H9 (cell line): Measurements from ENCODE around the gene GGPS1. TPM values are rescaled to one million over a fixed set of nuclear protein-coding genes. Genes with fewer than 3 reads are reported as not detected.

Experiments used
- DNase-seq: peaks from one replicate; pipeline ENCODE4 v3.0.0-alpha.2; 2017
- H2AFZ ChIP-seq: one replicate; pipeline ENCODE4 v1.6.1; 2013; ENCODE audit warnings: mild to moderate bottlenecking, low read length, control low read depth, moderate library complexity
- H2AK5ac ChIP-seq: 2 replicates; pipeline ENCODE4 v1.6.1; 2013; ENCODE audit warnings: low read length, control low read depth, mixed read lengths; ENCODE audit not compliant: insufficient read length
- H2BK120ac ChIP-seq: one replicate; pipeline ENCODE4 v1.6.1; 2013; ENCODE audit warnings: low read depth, mild to moderate bottlenecking, low read length, control low read depth, inconsistent platforms; ENCODE audit not compliant: poor library complexity, severe bottlenecking
- H2BK12ac ChIP-seq: 2 replicates; pipeline ENCODE4 v1.6.1; 2013; ENCODE audit warnings: low read length, control low read depth, mixed read lengths, low read depth; ENCODE audit not compliant: insufficient read length
- H2BK15ac ChIP-seq: 2 replicates; pipeline ENCODE4 v1.6.1; 2013; ENCODE audit warnings: low read depth, low read length, control low read depth
- H2BK20ac ChIP-seq: one replicate; pipeline ENCODE4 v1.6.1; 2013; ENCODE audit warnings: low read depth, mild to moderate bottlenecking, low read length, control low read depth, inconsistent platforms; ENCODE audit not compliant: poor library complexity, severe bottlenecking
- H2BK5ac ChIP-seq: 2 replicates; pipeline ENCODE4 v1.6.1; 2013; ENCODE audit warnings: low read length, control low read depth, mixed read lengths; ENCODE audit not compliant: insufficient read length
- H3K14ac ChIP-seq: 2 replicates; pipeline ENCODE4 v1.6.1; 2013; ENCODE audit warnings: low read length, control low read depth; ENCODE audit not compliant: insufficient read depth
- H3K18ac ChIP-seq: 2 replicates; pipeline ENCODE4 v1.6.1; 2013; ENCODE audit warnings: low read depth, mild to moderate bottlenecking, mixed read lengths, low read length, control low read depth; ENCODE audit not compliant: insufficient read length
- H3K23ac ChIP-seq: 2 replicates; pipeline ENCODE4 v1.6.1; 2013; ENCODE audit warnings: low read length, control low read depth, mixed read lengths, low read depth; ENCODE audit not compliant: insufficient read length
- H3K23me2 ChIP-seq: 2 replicates; pipeline ENCODE4 v1.6.1; 2013; ENCODE audit warnings: low read depth, mild to moderate bottlenecking, mixed read lengths, low read length, control low read depth; ENCODE audit not compliant: insufficient read length, poor library complexity, severe bottlenecking
- H3K27ac ChIP-seq: 2 replicates; pipeline ENCODE4 v1.5.1; 2013; ENCODE audit warnings: low read length, control low read depth, mixed read lengths, low read depth; ENCODE audit not compliant: insufficient read length
- H3K27me3 ChIP-seq: 2 replicates; pipeline ENCODE4 v1.6.1; 2013; ENCODE audit warnings: low read length, control low read depth, inconsistent platforms; ENCODE audit not compliant: insufficient read depth
- H3K4ac ChIP-seq: 2 replicates; pipeline ENCODE4 v1.6.1; 2013; ENCODE audit warnings: low read depth, mild to moderate bottlenecking, control low read depth, inconsistent platforms, low read length, moderate library complexity
- H3K4me1 ChIP-seq: 2 replicates; pipeline ENCODE4 v1.6.1; 2013; ENCODE audit warnings: low read length, control low read depth, inconsistent platforms; ENCODE audit not compliant: insufficient read depth
- H3K4me2 ChIP-seq: 2 replicates; pipeline ENCODE4 v1.6.1; 2013; ENCODE audit warnings: low read length, control low read depth, mixed read lengths; ENCODE audit not compliant: insufficient read length, insufficient read depth
- H3K56ac ChIP-seq: 2 replicates; pipeline ENCODE4 v1.6.1; 2013; ENCODE audit warnings: low read depth, mild to moderate bottlenecking, mixed read lengths, low read length, control low read depth; ENCODE audit not compliant: insufficient read length
- H3K79me1 ChIP-seq: 2 replicates; pipeline ENCODE4 v1.6.1; 2013; ENCODE audit warnings: low read depth, mild to moderate bottlenecking, moderate library complexity, low read length, control low read depth, inconsistent platforms; ENCODE audit not compliant: insufficient read depth, poor library complexity, severe bottlenecking
- H3K79me2 ChIP-seq: 2 replicates; pipeline ENCODE4 v1.6.1; 2013; ENCODE audit warnings: low read length, control low read depth, inconsistent platforms; ENCODE audit not compliant: insufficient read depth
- H3K9ac ChIP-seq: 2 replicates; pipeline ENCODE4 v1.6.1; 2013; ENCODE audit warnings: low read length, control low read depth, mixed read lengths; ENCODE audit not compliant: insufficient read length; ENCODE audit errors: extremely low read depth
- H3K9me3 ChIP-seq: one replicate; pipeline ENCODE4 v1.6.1; 2013; ENCODE audit warnings: low read depth, low read length, inconsistent platforms; ENCODE audit not compliant: control insufficient read depth
- H3T11ph ChIP-seq: one replicate; pipeline ENCODE4 v1.6.1; 2013; ENCODE audit warnings: mild to moderate bottlenecking, low read length, control low read depth, inconsistent platforms
- H4K20me1 ChIP-seq: one replicate; pipeline ENCODE4 v1.6.1; 2013; ENCODE audit not compliant: control insufficient read depth, insufficient read length, insufficient read depth
- H4K5ac ChIP-seq: 2 replicates; pipeline ENCODE4 v1.6.1; 2013; ENCODE audit warnings: low read depth, mild to moderate bottlenecking, mixed read lengths, low read length, control low read depth; ENCODE audit not compliant: insufficient read length
- H4K8ac ChIP-seq: replicated peaks from 2 replicates; pipeline ENCODE4 v1.6.1; 2013; ENCODE audit warnings: low read length, control low read depth, mixed read lengths, low read depth; ENCODE audit not compliant: insufficient read length
- H4K91ac ChIP-seq: 2 replicates; pipeline ENCODE4 v1.6.1; 2013; ENCODE audit warnings: low read depth, mild to moderate bottlenecking, moderate library complexity, mixed read lengths, low read length, control low read depth; ENCODE audit not compliant: insufficient read length
- H3K27ac Mint-ChIP-seq, 3 experiments: 2 replicates in 2 of 3; 3 replicates in 1 of 3; pipeline ENCODE4 v1.8.0; 2020 to 2021; ENCODE audit warnings: mixed read lengths in 3 of 3, mild to moderate bottlenecking in 1 of 3, moderate library complexity in 1 of 3
- H3K27me3 Mint-ChIP-seq: 2 replicates; pipeline ENCODE4 v1.8.0; 2021; ENCODE audit warnings: low read depth, mild to moderate bottlenecking, moderate library complexity, mixed read lengths
- H3K36me3 Mint-ChIP-seq, 3 experiments: 2 replicates in 2 of 3; 3 replicates in 1 of 3; pipeline ENCODE4 v1.8.0; 2020 to 2021; ENCODE audit warnings: low read depth in 3 of 3, mixed read lengths in 3 of 3; ENCODE audit not compliant: insufficient read depth in 1 of 3
- H3K4me1 Mint-ChIP-seq, 2 experiments: 2 replicates each; pipeline ENCODE4 v1.8.0; 2020; ENCODE audit warnings: mixed read lengths in 2 of 2
- H3K4me3 Mint-ChIP-seq, 2 experiments: 2 replicates in 1 of 2; 3 replicates in 1 of 2; pipeline ENCODE4 v1.8.0; 2020 to 2021; ENCODE audit warnings: mild to moderate bottlenecking in 2 of 2, mixed read lengths in 2 of 2, moderate library complexity in 1 of 2
- H3K9me3 Mint-ChIP-seq, 2 experiments: 2 replicates in 1 of 2; 3 replicates in 1 of 2; pipeline ENCODE4 v1.8.0; 2020; ENCODE audit warnings: mild to moderate bottlenecking in 2 of 2, mixed read lengths in 2 of 2, moderate library complexity in 1 of 2
- CTCF ChIP-seq: fragments of 200-600 bp; sonication (generic); conservative IDR thresholded peaks from 3 replicates; pipeline ENCODE4 v1.8.0; 2021; ENCODE audit warnings: antibody characterized with exemption, mild to moderate bottlenecking
- WGBS: extraction: QIAGEN DNeasy Blood & Tissue Kit; methylation state at CpG from one replicate; pipeline ENCODE4 v1.1.7; 2013; ENCODE audit warnings: missing lambda C conversion rate, low lambda C conversion rate, mixed read lengths; ENCODE audit not compliant: insufficient read length; ENCODE audit errors: extremely low coverage; 5-methylcytosine and 5-hydroxymethylcytosine counted together
- total RNA-seq: library from RNA; stranded (reverse); gene quantifications from 2 replicates; pipeline ENCODE4 v1.2.1, GENCODE V29; 2021

GGPS1 gene
- total RNA-seq, 1 experiment from 2014 or later, result 44.7 TPM

GRCh38 chr1:235342039-235342438 is 13.7 kb downstream of the GGPS1 start:
- H2AFZ ChIP-seq, result no peak overlapping the region
- no peak overlapping the region for H2BK15ac ChIP-seq
- H4K5ac ChIP-seq, result no peak overlapping the region
- no peaks in the 10 kb centered on the region for H3K79me1 ChIP-seq
- H3K23me2 ChIP-seq, result no peaks in the 10 kb centered on the region
- Mint-ChIP-seq H3K4me1 (peaks cover 3 to 4% of the 10 kb centered on the region in 2 experiments; a peak in 2 of 4 replicates), H3K9me3 (no peaks in the 10 kb centered on the region; a peak in 1 of 5 replicates), H3K36me3 (peaks cover 12 to 43% (median 36%) of the 10 kb centered on the region in 3 experiments), H3K4me3 (no peak overlapping the region), H3K27ac (no peak overlapping the region; a peak in 1 of 7 replicates), H3K27me3 (no peaks in the 10 kb centered on the region)
- H3K4me2 ChIP-seq, result no peak overlapping the region
- no peaks in the 10 kb centered on the region for H3K27me3 ChIP-seq
- no peak overlapping the region for H3K14ac ChIP-seq
- no peak overlapping the region for H2AK5ac ChIP-seq
- no peak overlapping the region for H4K91ac ChIP-seq
- H3K9me3 ChIP-seq, result no peaks in the 10 kb centered on the region
- H2BK20ac ChIP-seq, result no peak overlapping the region
- no peak overlapping the region for H2BK120ac ChIP-seq
- H3K18ac ChIP-seq, result no peak overlapping the region
- no peaks in the 10 kb centered on the region for H4K20me1 ChIP-seq
- no peaks in the 10 kb centered on the region for H3K79me2 ChIP-seq
- no peak overlapping the region for H2BK12ac ChIP-seq
- no peak overlapping the region for H3K9ac ChIP-seq
- no peaks in the 10 kb centered on the region for H3K4me1 ChIP-seq
- no peak overlapping the region for H4K8ac ChIP-seq
- H3K27ac ChIP-seq, result no peak overlapping the region
- H3K23ac ChIP-seq, result no peak overlapping the region
- no peak overlapping the region for H3T11ph ChIP-seq
- DNase-seq, result no peak
- H2BK5ac ChIP-seq, result no peak overlapping the region
- no peak for TF ChIP-seq CTCF
- no CpG with 5 or more reads among the region's 6 CpGs for WGBS
- H3K4ac ChIP-seq, result no peak overlapping the region
- H3K56ac ChIP-seq, result no peak overlapping the region
